ENCODE data around the gene MAST1.
"Not testable (repeated sequence)": the region's sequence is repeated elsewhere in the genome, so short reads cannot be mapped to it uniquely, and the experiment has no call there.

The MAST1 gene

GRCh38 chr19:12872255-12872654 lies 33.9 kb downstream of the MAST1 start:
- no peak for DNase-seq (ENCODE audit: low spot score)

- DNase-seq (ENCODE audit: low spot score), result peak; percentile 78
Observed at GRCh38 chr19:12872941-12873890, 34.9 kb downstream of the MAST1 start.

GRCh38 chr19:12873891-12874745 lies 35.8 kb downstream of the MAST1 start:
- DNase-seq (ENCODE audit: low spot score), result no peak

- no peak for DNase-seq (ENCODE audit: low spot score)
Observed at GRCh38 chr19:12875086-12875485, 36.8 kb downstream of the MAST1 start.

GRCh38 chr19:12880551-12881171 lies 42.3 kb downstream of the MAST1 start:
- peak; percentile 25 for DNase-seq (ENCODE audit: low spot score)

- DNase-seq (ENCODE audit: low spot score), result peak; percentile 96
Observed at GRCh38 chr19:12881172-12881808, 43.0 kb downstream of the MAST1 start, which contains the start of gene DNASE2. DNASE2 (minus strand) TSS chr19:12881449; CDS start chr19:12881375, 74 bp downstream.

GRCh38 chr19:12882589-12882988 lies 44.3 kb downstream of the MAST1 start:
- no peak for DNase-seq (ENCODE audit: low spot score)

GRCh38 chr19:12884202-12884601 lies 45.9 kb downstream of the MAST1 start:
- no peak for DNase-seq (ENCODE audit: low spot score)

- DNase-seq (ENCODE audit: low spot score), result no peak
Observed at GRCh38 chr19:12884627-12884925, 46.3 kb downstream of the MAST1 start.

GRCh38 chr19:12884926-12885748 lies 46.8 kb downstream of the MAST1 start:
- peak; percentile 90 for DNase-seq (ENCODE audit: low spot score)

GRCh38 chr19:12885749-12886650 lies 47.7 kb downstream of the MAST1 start:
- DNase-seq (ENCODE audit: low spot score), result peak; percentile 83

- DNase-seq (ENCODE audit: low spot score), result peak; percentile 57
Observed at GRCh38 chr19:12886651-12886968, 48.3 kb downstream of the MAST1 start.

GRCh38 chr19:12886969-12887747 lies 48.8 kb downstream of the MAST1 start, which contains the start of gene KLF1:
KLF1 (minus strand) TSS chr19:12887201; CDS start chr19:12887140, 61 bp downstream.
- DNase-seq (ENCODE audit: low spot score), result peak; percentile 93

GRCh38 chr19:12888006-12888603 lies 49.8 kb downstream of the MAST1 start:
- peak; percentile 47 for DNase-seq (ENCODE audit: low spot score)

GRCh38 chr19:12890299-12890786 lies 52.0 kb downstream of the MAST1 start:
- DNase-seq (ENCODE audit: low spot score), result not testable (repeated sequence)

GRCh38 chr19:12890787-12891552 lies 52.7 kb downstream of the MAST1 start, which contains the start of gene GCDH:
GCDH (plus strand) TSS chr19:12891160; CDS start chr19:12891305, 145 bp downstream.
- peak; percentile 99 for DNase-seq (ENCODE audit: low spot score)

GRCh38 chr19:12891553-12892021 lies 53.3 kb downstream of the MAST1 start:
- DNase-seq (ENCODE audit: low spot score), result no peak

All from hematopoietic multipotent progenitor cell treated with erythropoietin and hydrocortisone succinate and interleukin-3 and kit ligand, for 15 days (in vitro differentiated cells).